Measurements from ENCODE around the gene SPIRE1. TPM values are rescaled to one million over a fixed set of nuclear protein-coding genes. Genes with fewer than 3 reads are reported as not detected.
"Not testable (repeated sequence)": the region's sequence is repeated elsewhere in the genome, so short reads cannot be mapped to it uniquely, and the experiment has no call there.

SPIRE1 gene
- total RNA-seq, 1 donor from 2014 or later = 49.2 TPM

- DNase-seq (ENCODE audit: low read depth) = no peak
- no peak overlapping the region for H3K4me3 ChIP-seq (ENCODE audit: low read depth, low read length)
Measured at GRCh38 chr18:12543697-12544096, 114.2 kb downstream of the SPIRE1 start.

GRCh38 chr18:12540751-12541150, 117.2 kb downstream of the SPIRE1 start:
- TF ChIP-seq CTCF (IDR thresholded peaks at IDR 0.05; ENCODE audit: insufficient read depth, low read length, poor library complexity, severe bottlenecking) = no peak
- no peaks in the 10 kb centered on the region for H3K36me3 ChIP-seq (ENCODE audit: control insufficient read depth, insufficient read depth, low read length)
- no peak for DNase-seq (ENCODE audit: low read depth)

More at GRCh38 chr18:12543697-12544096, 114.2 kb downstream of the SPIRE1 start:
- Histone ChIP-seq H3K27me3 (ENCODE audit: control insufficient read depth, insufficient read depth, low read length) (no peaks in the 10 kb centered on the region), H3K36me3 (ENCODE audit: control insufficient read depth, insufficient read depth, low read length) (no peaks in the 10 kb centered on the region)
- no peak for TF ChIP-seq CTCF (IDR thresholded peaks at IDR 0.05; ENCODE audit: insufficient read depth, low read length, poor library complexity, severe bottlenecking)

GRCh38 chr18:12539158-12539557, 118.7 kb downstream of the SPIRE1 start:
- not testable (repeated sequence) for DNase-seq (ENCODE audit: low read depth); H3K27me3 ChIP-seq (ENCODE audit: control insufficient read depth, insufficient read depth, low read length); H3K4me3 ChIP-seq (ENCODE audit: low read depth, low read length); H3K36me3 ChIP-seq (ENCODE audit: control insufficient read depth, insufficient read depth, low read length)

More at GRCh38 chr18:12540751-12541150, 117.2 kb downstream of the SPIRE1 start:
- Histone ChIP-seq H3K27me3 (ENCODE audit: control insufficient read depth, insufficient read depth, low read length) (no peaks in the 10 kb centered on the region), H3K4me3 (ENCODE audit: low read depth, low read length) (no peak overlapping the region)

- no peak for TF ChIP-seq CTCF (IDR thresholded peaks at IDR 0.05; ENCODE audit: insufficient read depth, low read length, poor library complexity, severe bottlenecking)
- DNase-seq (ENCODE audit: low read depth) = no peak
- no peaks in the 10 kb centered on the region for H3K36me3 ChIP-seq (ENCODE audit: control insufficient read depth, insufficient read depth, low read length)
- H3K27me3 ChIP-seq (ENCODE audit: control insufficient read depth, insufficient read depth, low read length) = no peaks in the 10 kb centered on the region
- H3K4me3 ChIP-seq (ENCODE audit: low read depth, low read length) = no peak overlapping the region
Measured at GRCh38 chr18:12534820-12535219, 123.1 kb downstream of the SPIRE1 start.

GRCh38 chr18:12532661-12533060, 125.2 kb downstream of the SPIRE1 start:
- no peaks in the 10 kb centered on the region for H3K27me3 ChIP-seq (ENCODE audit: control insufficient read depth, insufficient read depth, low read length)
- H3K36me3 ChIP-seq (ENCODE audit: control insufficient read depth, insufficient read depth, low read length) = no peaks in the 10 kb centered on the region
- H3K4me3 ChIP-seq (ENCODE audit: low read depth, low read length) = no peak overlapping the region
- no peak for TF ChIP-seq CTCF (IDR thresholded peaks at IDR 0.05; ENCODE audit: insufficient read depth, low read length, poor library complexity, severe bottlenecking)
- DNase-seq (ENCODE audit: low read depth) = no peak

- TF ChIP-seq CTCF (IDR thresholded peaks at IDR 0.05; ENCODE audit: insufficient read depth, low read length, poor library complexity, severe bottlenecking) = no peak
- Histone ChIP-seq H3K36me3 (ENCODE audit: control insufficient read depth, insufficient read depth, low read length) (no peaks in the 10 kb centered on the region), H3K27me3 (ENCODE audit: control insufficient read depth, insufficient read depth, low read length) (no peaks in the 10 kb centered on the region), H3K4me3 (ENCODE audit: low read depth, low read length) (no peak overlapping the region)
- DNase-seq (ENCODE audit: low read depth) = no peak
Measured at GRCh38 chr18:12531749-12532148, 126.2 kb downstream of the SPIRE1 start.
